ENCODE measurements around the gene H2BK1.

H2BK1 gene

GRCh38 chr7:151192002-151192539, 18.2 kb downstream of the H2BK1 start:
- Histone ChIP-seq H3K27me3 (ENCODE audit: control insufficient read depth, low read length) (peaks cover 40% of the 10 kb centered on the region), H3K9me3 (ENCODE audit: control insufficient read depth, insufficient read depth, low read length) (no peaks in the 10 kb centered on the region), H3K9me2 (replicated peaks; ENCODE audit: control insufficient read depth, low read length) (no peaks in the 10 kb centered on the region), H3K4me3 (ENCODE audit: low read length) (no peak overlapping the region), H3K27ac (ENCODE audit: low read depth, low read length) (no peak overlapping the region), H3K4me2 (ENCODE audit: low read length) (no peak overlapping the region), H4K20me1 (ENCODE audit: control insufficient read depth, insufficient read depth, low read depth, low read length) (no peaks in the 10 kb centered on the region), H3F3A (ENCODE audit: control insufficient read depth, insufficient read depth) (no peaks in the 10 kb centered on the region), H3K36me3 (ENCODE audit: control insufficient read depth, low read length) (no peaks in the 10 kb centered on the region), H3K4me1 (ENCODE audit: control insufficient read depth, low read length) (peaks cover 8% of the 10 kb centered on the region; the same call in 1 of the 2 replicates), H3K79me2 (ENCODE audit: control insufficient read depth, low read length) (no peaks in the 10 kb centered on the region)
- TF ChIP-seq CTCF (IDR thresholded peaks at IDR 0.05; ENCODE audit: low read depth, low read length, poor library complexity, severe bottlenecking) (no peak), EZH2phosphoT487 (IDR thresholded peaks at IDR 0.05; ENCODE audit: borderline replicate concordance, low read length) (no peak)

- Histone ChIP-seq H3K4me3 (ENCODE audit: low read length) (no peak overlapping the region), H3K9me2 (replicated peaks; ENCODE audit: control insufficient read depth, low read length) (no peaks in the 10 kb centered on the region), H3K4me1 (ENCODE audit: control insufficient read depth, low read length) (peaks cover 8% of the 10 kb centered on the region; the same call in 1 of the 2 replicates), H3F3A (ENCODE audit: control insufficient read depth, insufficient read depth) (no peaks in the 10 kb centered on the region), H3K27ac (ENCODE audit: low read depth, low read length) (no peak overlapping the region), H3K4me2 (ENCODE audit: low read length) (no peak overlapping the region), H3K79me2 (ENCODE audit: control insufficient read depth, low read length) (no peaks in the 10 kb centered on the region), H3K36me3 (ENCODE audit: control insufficient read depth, low read length) (no peaks in the 10 kb centered on the region), H3K9me3 (ENCODE audit: control insufficient read depth, insufficient read depth, low read length) (no peaks in the 10 kb centered on the region), H4K20me1 (ENCODE audit: control insufficient read depth, insufficient read depth, low read depth, low read length) (no peaks in the 10 kb centered on the region), H3K27me3 (ENCODE audit: control insufficient read depth, low read length) (peaks cover 36% of the 10 kb centered on the region)
- TF ChIP-seq CTCF (IDR thresholded peaks at IDR 0.05; ENCODE audit: low read depth, low read length, poor library complexity, severe bottlenecking), result no peak
- no peak for TF ChIP-seq EZH2phosphoT487 (IDR thresholded peaks at IDR 0.05; ENCODE audit: borderline replicate concordance, low read length)
Observed at GRCh38 chr7:151191544-151191943, 18.7 kb downstream of the H2BK1 start.

- Histone ChIP-seq H4K20me1 (ENCODE audit: control insufficient read depth, insufficient read depth, low read depth, low read length) (no peaks in the 10 kb centered on the region), H3K36me3 (ENCODE audit: control insufficient read depth, low read length) (no peaks in the 10 kb centered on the region), H3K4me3 (ENCODE audit: low read length) (no peak overlapping the region), H3K79me2 (ENCODE audit: control insufficient read depth, low read length) (no peaks in the 10 kb centered on the region), H3F3A (ENCODE audit: control insufficient read depth, insufficient read depth) (no peaks in the 10 kb centered on the region), H3K27ac (ENCODE audit: low read depth, low read length) (no peak overlapping the region), H3K4me1 (ENCODE audit: control insufficient read depth, low read length) (peaks cover 8% of the 10 kb centered on the region; the same call in 1 of the 2 replicates), H3K27me3 (ENCODE audit: control insufficient read depth, low read length) (peaks cover 32% of the 10 kb centered on the region), H3K9me3 (ENCODE audit: control insufficient read depth, insufficient read depth, low read length) (no peaks in the 10 kb centered on the region), H3K4me2 (ENCODE audit: low read length) (no peak overlapping the region), H3K9me2 (replicated peaks; ENCODE audit: control insufficient read depth, low read length) (no peaks in the 10 kb centered on the region)
- TF ChIP-seq CTCF (IDR thresholded peaks at IDR 0.05; ENCODE audit: low read depth, low read length, poor library complexity, severe bottlenecking) (no peak), EZH2phosphoT487 (IDR thresholded peaks at IDR 0.05; ENCODE audit: borderline replicate concordance, low read length) (no peak)
Observed at GRCh38 chr7:151189038-151189437, 21.2 kb downstream of the H2BK1 start.

Measured in DOHH2 (cell line).